IMR-90 (cell line): ENCODE data around the gene CEBPG. TPM values are rescaled to one million over a fixed set of nuclear protein-coding genes. Genes with fewer than 3 reads are reported as not detected.

Source experiments
- ATAC-seq: fragments of 200-7000 bp; cut with Tn5 transposase; 2 replicates; pipeline ENCODE4 v1.9.1; 2020; ENCODE audit warnings: low read depth, mild to moderate bottlenecking, moderate library complexity
- BruUV-seq: library from RNA; stranded (reverse); fragments of 400-500 nt; replicated peaks from 2 replicates; lab custom pipeline; 2021; lab: Mats Ljungman, UMichigan
- CTCF ChIA-PET: fragments of 300-600 bp; formaldehyde crosslinking; extraction: SDS; loops from one replicate; lab custom pipeline; 2021; ENCODE audit warnings: antibody characterized with exemption; lab: Yijun Ruan, JAX
- POLR2A ChIA-PET: fragments of 300-600 bp; sonication (Branson Sonifier 250); formaldehyde crosslinking; loops from one replicate; lab custom pipeline; 2022; ENCODE audit warnings: antibody characterized with exemption; ENCODE audit not compliant: unreplicated experiment; lab: Charles Lee
- DNase-seq: peaks from one replicate; pipeline ENCODE4 v3.0.0; 2013
- H2AFZ ChIP-seq: replicated peaks from 2 replicates; pipeline ENCODE3; 2013; ENCODE audit warnings: low read length, mild to moderate bottlenecking; ENCODE audit not compliant: poor library complexity
- H2AK5ac ChIP-seq: 2 replicates; pipeline ENCODE4 v1.6.1; 2013; ENCODE audit warnings: low read depth, low read length, inconsistent platforms
- H2AK9ac ChIP-seq: replicated peaks from 2 replicates; pipeline ENCODE3; 2013; ENCODE audit warnings: mild to moderate bottlenecking, low read depth, low read length, moderate library complexity; ENCODE audit not compliant: poor library complexity
- H2BK120ac ChIP-seq: 2 replicates; pipeline ENCODE4 v1.6.1; 2013; ENCODE audit warnings: low read depth, low read length, inconsistent platforms
- H2BK15ac ChIP-seq: 3 replicates; pipeline ENCODE4 v1.6.1; 2013; ENCODE audit warnings: low read depth, low read length, inconsistent platforms
- H2BK20ac ChIP-seq: 2 replicates; pipeline ENCODE4 v1.6.1; 2013; ENCODE audit warnings: low read depth, mild to moderate bottlenecking, inconsistent platforms, low read length, moderate library complexity
- H2BK5ac ChIP-seq: 2 replicates; pipeline ENCODE4 v1.6.1; 2013; ENCODE audit warnings: mild to moderate bottlenecking, low read depth, low read length, inconsistent platforms; ENCODE audit not compliant: poor library complexity, severe bottlenecking
- H3K14ac ChIP-seq: replicated peaks from 2 replicates; pipeline ENCODE4 v1.6.1; 2013; ENCODE audit warnings: low read depth, low read length, inconsistent platforms
- H3K18ac ChIP-seq: 2 replicates; pipeline ENCODE4 v1.6.1; 2013; ENCODE audit warnings: low read depth, low read length, control low read depth
- H3K23ac ChIP-seq: 2 replicates; pipeline ENCODE4 v1.6.1; 2013; ENCODE audit warnings: low read depth, low read length, inconsistent platforms
- H3K27ac ChIP-seq: 2 replicates; pipeline ENCODE4 v1.5.1; 2013; ENCODE audit warnings: mild to moderate bottlenecking, control low read depth, low read length; ENCODE audit not compliant: insufficient read depth
- H3K27me3 ChIP-seq: 2 replicates; pipeline ENCODE4 v1.6.1; 2013; ENCODE audit warnings: low read length; ENCODE audit not compliant: control insufficient read depth, insufficient read depth
- H3K36me3 ChIP-seq: 2 replicates; pipeline ENCODE4 v1.6.1; 2013; ENCODE audit warnings: low read length, mixed read lengths; ENCODE audit not compliant: control insufficient read depth, insufficient read depth
- H3K4ac ChIP-seq: 2 replicates; pipeline ENCODE4 v1.6.1; 2013; ENCODE audit warnings: low read depth, low read length, inconsistent platforms
- H3K4me1 ChIP-seq: 2 replicates; pipeline ENCODE4 v1.6.1; 2013; ENCODE audit warnings: low read length, mixed read lengths; ENCODE audit not compliant: control insufficient read depth, insufficient read depth
- H3K4me2 ChIP-seq: 2 replicates; pipeline ENCODE4 v1.6.1; 2013; ENCODE audit warnings: low read depth, mild to moderate bottlenecking, control low read depth, low read length, moderate library complexity
- H3K4me3 ChIP-seq: 2 replicates; pipeline ENCODE4 v1.5.1; 2013; ENCODE audit warnings: low read depth, mild to moderate bottlenecking, control low read depth, low read length, moderate library complexity; ENCODE audit not compliant: insufficient read depth
- H3K56ac ChIP-seq: 2 replicates; pipeline ENCODE4 v1.6.1; 2013; ENCODE audit warnings: low read length, inconsistent platforms; ENCODE audit not compliant: insufficient read depth; ENCODE audit errors: extremely low read depth
- H3K79me1 ChIP-seq, 2 experiments: 2 replicates each; pipeline ENCODE4 v1.6.1; 2013; ENCODE audit warnings: low read length in 2 of 2, inconsistent platforms in 1 of 2, low read depth in 1 of 2
- H3K9ac ChIP-seq: 2 replicates; pipeline ENCODE4 v1.6.1; 2013; ENCODE audit warnings: low read depth, low read length, control low read depth
- H3K9me1 ChIP-seq: 2 replicates; pipeline ENCODE4 v1.6.1; 2013; ENCODE audit warnings: low read length, inconsistent platforms; ENCODE audit not compliant: insufficient read depth
- H3K9me3 ChIP-seq: 2 replicates; pipeline ENCODE4 v1.6.1; 2013; ENCODE audit warnings: low read length; ENCODE audit not compliant: control insufficient read depth, insufficient read depth
- H4K20me1 ChIP-seq: 2 replicates; pipeline ENCODE4 v1.6.1; 2013; ENCODE audit warnings: low read length, inconsistent platforms; ENCODE audit not compliant: insufficient read depth
- H4K5ac ChIP-seq: 2 replicates; pipeline ENCODE4 v1.6.1; 2013; ENCODE audit warnings: mild to moderate bottlenecking, low read depth, low read length, control low read depth
- H4K8ac ChIP-seq, 2 experiments: 2 replicates each; pipeline ENCODE4 v1.6.1; 2013; ENCODE audit warnings: low read depth in 2 of 2, low read length in 2 of 2, control low read depth in 1 of 2, inconsistent platforms in 1 of 2
- H4K91ac ChIP-seq: 2 replicates; pipeline ENCODE4 v1.6.1; 2013; ENCODE audit warnings: low read depth, low read length, inconsistent platforms; ENCODE audit not compliant: insufficient read depth
- BHLHE40 ChIP-seq: fragments of 150-350 bp; IDR thresholded peaks from 2 replicates; pipeline ENCODE4 v1.6.1; 2016; ENCODE audit warnings: mild to moderate bottlenecking, low read depth, low read length
- CEBPB ChIP-seq: IDR thresholded peaks from 2 replicates; pipeline ENCODE4 v1.6.1; 2012; ENCODE audit warnings: low read depth, low read length, improper control_type of control experiment
- CHD1 ChIP-seq: IDR thresholded peaks from 2 replicates; pipeline ENCODE4 v1.6.1; 2012; ENCODE audit warnings: low read depth, low read length, improper control_type of control experiment
- FOS ChIP-seq: fragments of 150-350 bp; IDR thresholded peaks from 2 replicates; pipeline ENCODE4 v1.6.1; 2016; ENCODE audit warnings: low read depth, low read length
- MAFK ChIP-seq: IDR thresholded peaks from 2 replicates; pipeline ENCODE4 v1.6.1; 2012; ENCODE audit warnings: low read depth, low read length, improper control_type of control experiment
- MAZ ChIP-seq: IDR thresholded peaks from 2 replicates; pipeline ENCODE4 v1.6.1; 2012; ENCODE audit warnings: low read depth, mild to moderate bottlenecking, low read length, improper control_type of control experiment, moderate library complexity, borderline replicate concordance
- MXI1 ChIP-seq: IDR thresholded peaks from 2 replicates; pipeline ENCODE4 v1.6.1; 2012; ENCODE audit warnings: low read depth, mild to moderate bottlenecking, low read length, moderate library complexity, borderline replicate concordance
- NFE2L2 ChIP-seq: fragments of 150-350 bp; IDR thresholded peaks from 2 replicates; pipeline ENCODE4 v1.6.1; 2016; ENCODE audit warnings: low read depth, mild to moderate bottlenecking, low read length
- POLR2A ChIP-seq: IDR thresholded peaks from 2 replicates; pipeline ENCODE4 v1.6.1; 2012; ENCODE audit warnings: mild to moderate bottlenecking, low read depth, low read length
- RAD21 ChIP-seq: IDR thresholded peaks from 2 replicates; pipeline ENCODE4 v1.6.1; 2012; ENCODE audit warnings: low read length, improper control_type of control experiment
- RCOR1 ChIP-seq: IDR thresholded peaks from 2 replicates; pipeline ENCODE4 v1.6.1; 2012; ENCODE audit warnings: mild to moderate bottlenecking, low read length, improper control_type of control experiment; ENCODE audit not compliant: insufficient replicate concordance
- RFX5 ChIP-seq: IDR thresholded peaks from 2 replicates; pipeline ENCODE4 v1.8.0; 2012; ENCODE audit warnings: low read depth, mild to moderate bottlenecking, low read length, moderate library complexity
- SMC3 ChIP-seq: fragments of 150-350 bp; IDR thresholded peaks from 2 replicates; pipeline ENCODE4 v1.6.1; 2016; ENCODE audit warnings: low read depth, mild to moderate bottlenecking, antibody characterized with exemption, low read length, moderate library complexity
- WGBS, 2 experiments: methylation state at CpG; one replicate each; pipeline versions ENCODE4 v1.1.5 to v1.1.7; 2013; ENCODE audit warnings: missing lambda C conversion rate in 2 of 2; ENCODE audit not compliant: insufficient read length in 1 of 2; ENCODE audit errors: extremely low coverage in 2 of 2; 5-methylcytosine and 5-hydroxymethylcytosine counted together
- dilution Hi-C: fragments of 300-500 bp; cut with HindIII; formaldehyde crosslinking; loops from one replicate; pipeline ENCODE4 v1.14.3; 2018; ENCODE audit warnings: low sequenced_read_pairs; ENCODE audit not compliant: unreplicated experiment
- in situ Hi-C: fragments of 300-500 bp; cut with MboI; formaldehyde crosslinking; loops from 3 replicates; pipeline ENCODE4 v1.14.3; 2019; ENCODE audit warnings: low sequenced_read_pairs, inconsistent platforms, mixed read lengths
- intact Hi-C: fragments of 100-400 bp; cut with micrococcal nuclease; formaldehyde crosslinking; loops from 2 replicates; pipeline ENCODE4 v1.10.0; 2022
- polyA plus RNA-seq, 3 experiments: library from polyadenylated mRNA; depleted of rRNA; stranded (reverse); fragments of >200 nt; gene quantifications; 2 replicates each; pipeline ENCODE4 v1.2.3, GENCODE V29; 2012; ENCODE audit warnings: low replicate concordance in 1 of 3
- total RNA-seq: library from RNA; depleted of rRNA; stranded (reverse); fragments of >200 nt; gene quantifications from 2 replicates; pipeline ENCODE4 v1.2.3, GENCODE V29; 2012
- TF ChIP-seq, protein P1 (sequence below): conservative IDR thresholded peaks from 2 replicates; pipeline ENCODE4 v1.5.1; 2012; ENCODE audit warnings: mild to moderate bottlenecking, low read depth, low read length, improper control_type of control experiment
- TF ChIP-seq, protein P2 (sequence below): fragments of 150-350 bp; IDR thresholded peaks from 2 replicates; pipeline ENCODE4 v1.6.1; 2016; ENCODE audit warnings: low read depth, mild to moderate bottlenecking, low read length, moderate library complexity, borderline replicate concordance
- TF ChIP-seq, protein P3 (sequence below): fragments of 150-350 bp; IDR thresholded peaks from 2 replicates; pipeline ENCODE4 v1.6.1; 2017; ENCODE audit warnings: mild to moderate bottlenecking, antibody characterized with exemption, low read length, low read depth

CEBPG gene
- total and polyA plus RNA-seq, 2 of the 4 experiments (the other 2 are of a cell fraction): 9.2 to 14.3 TPM

DNA sequence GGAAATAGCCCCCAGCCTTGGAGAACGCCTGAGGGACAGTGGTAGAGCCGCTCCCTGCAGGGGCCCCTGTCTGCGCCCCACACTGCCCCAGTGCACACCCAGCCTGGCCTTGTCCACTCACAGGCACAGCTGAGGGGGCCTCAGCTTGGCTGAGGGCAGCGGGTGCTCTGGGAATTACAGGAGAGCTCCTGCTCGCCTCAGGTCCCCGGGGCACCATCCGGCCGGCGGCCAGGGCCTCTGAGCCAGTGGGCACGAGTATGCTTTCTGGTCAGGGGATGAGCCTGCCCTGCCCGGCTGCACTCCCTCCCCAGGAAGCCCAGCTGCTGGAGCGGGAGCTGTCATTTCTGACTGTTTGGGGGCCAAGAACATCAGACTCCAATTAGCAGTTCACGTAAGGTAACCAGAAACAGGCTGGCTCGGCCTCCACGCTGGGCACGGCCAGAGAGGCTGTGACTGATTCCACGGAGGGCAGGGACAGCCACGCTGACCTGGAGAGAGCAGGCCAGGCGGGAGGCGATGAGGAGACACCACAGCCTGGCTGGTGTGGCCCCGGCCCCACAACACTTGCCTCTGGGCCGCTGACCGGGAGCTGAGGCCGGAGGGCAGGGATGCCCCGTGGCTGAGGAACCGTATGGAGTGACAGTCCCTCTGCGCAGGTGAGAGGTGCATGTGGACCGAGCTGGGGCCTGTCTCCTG is 15.4 kb downstream of the CEBPG start:
- no peak for TF ChIP-seq RFX5
- no peak for TF ChIP-seq MXI1
- TF ChIP-seq NFE2L2: no peak
- TF ChIP-seq FOS: no peak
- no peak for TF ChIP-seq MAFK
- TF ChIP-seq, protein P1, sequence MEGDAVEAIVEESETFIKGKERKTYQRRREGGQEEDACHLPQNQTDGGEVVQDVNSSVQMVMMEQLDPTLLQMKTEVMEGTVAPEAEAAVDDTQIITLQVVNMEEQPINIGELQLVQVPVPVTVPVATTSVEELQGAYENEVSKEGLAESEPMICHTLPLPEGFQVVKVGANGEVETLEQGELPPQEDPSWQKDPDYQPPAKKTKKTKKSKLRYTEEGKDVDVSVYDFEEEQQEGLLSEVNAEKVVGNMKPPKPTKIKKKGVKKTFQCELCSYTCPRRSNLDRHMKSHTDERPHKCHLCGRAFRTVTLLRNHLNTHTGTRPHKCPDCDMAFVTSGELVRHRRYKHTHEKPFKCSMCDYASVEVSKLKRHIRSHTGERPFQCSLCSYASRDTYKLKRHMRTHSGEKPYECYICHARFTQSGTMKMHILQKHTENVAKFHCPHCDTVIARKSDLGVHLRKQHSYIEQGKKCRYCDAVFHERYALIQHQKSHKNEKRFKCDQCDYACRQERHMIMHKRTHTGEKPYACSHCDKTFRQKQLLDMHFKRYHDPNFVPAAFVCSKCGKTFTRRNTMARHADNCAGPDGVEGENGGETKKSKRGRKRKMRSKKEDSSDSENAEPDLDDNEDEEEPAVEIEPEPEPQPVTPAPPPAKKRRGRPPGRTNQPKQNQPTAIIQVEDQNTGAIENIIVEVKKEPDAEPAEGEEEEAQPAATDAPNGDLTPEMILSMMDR: no peak
- TF ChIP-seq BHLHE40: no peak
- no peak for TF ChIP-seq POLR2A
- no peak for TF ChIP-seq RCOR1
- no peak for TF ChIP-seq SMC3
- TF ChIP-seq, protein P2, sequence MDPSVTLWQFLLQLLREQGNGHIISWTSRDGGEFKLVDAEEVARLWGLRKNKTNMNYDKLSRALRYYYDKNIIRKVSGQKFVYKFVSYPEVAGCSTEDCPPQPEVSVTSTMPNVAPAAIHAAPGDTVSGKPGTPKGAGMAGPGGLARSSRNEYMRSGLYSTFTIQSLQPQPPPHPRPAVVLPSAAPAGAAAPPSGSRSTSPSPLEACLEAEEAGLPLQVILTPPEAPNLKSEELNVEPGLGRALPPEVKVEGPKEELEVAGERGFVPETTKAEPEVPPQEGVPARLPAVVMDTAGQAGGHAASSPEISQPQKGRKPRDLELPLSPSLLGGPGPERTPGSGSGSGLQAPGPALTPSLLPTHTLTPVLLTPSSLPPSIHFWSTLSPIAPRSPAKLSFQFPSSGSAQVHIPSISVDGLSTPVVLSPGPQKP: no peak
- TF ChIP-seq, protein P3, sequence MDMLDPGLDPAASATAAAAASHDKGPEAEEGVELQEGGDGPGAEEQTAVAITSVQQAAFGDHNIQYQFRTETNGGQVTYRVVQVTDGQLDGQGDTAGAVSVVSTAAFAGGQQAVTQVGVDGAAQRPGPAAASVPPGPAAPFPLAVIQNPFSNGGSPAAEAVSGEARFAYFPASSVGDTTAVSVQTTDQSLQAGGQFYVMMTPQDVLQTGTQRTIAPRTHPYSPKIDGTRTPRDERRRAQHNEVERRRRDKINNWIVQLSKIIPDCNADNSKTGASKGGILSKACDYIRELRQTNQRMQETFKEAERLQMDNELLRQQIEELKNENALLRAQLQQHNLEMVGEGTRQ: no peak
- no peak for TF ChIP-seq CEBPB
- no peak for TF ChIP-seq CHD1
- TF ChIP-seq RAD21: no peak
- TF ChIP-seq MAZ: no peak
- Histone ChIP-seq H2BK15ac (no peak overlapping the region), H2BK20ac (no peak overlapping the region), H3K4me2 (no peak overlapping the region), H3K27me3 (no peaks in the 10 kb centered on the region), H2AK9ac (no peak overlapping the region), H4K5ac (no peak overlapping the region), H3K9ac (no peak overlapping the region), H4K8ac (no peak overlapping the region), H3K4ac (no peak overlapping the region), H2BK120ac (no peak overlapping the region), H3K36me3 (peaks cover 20% of the 10 kb centered on the region), H3K23ac (no peak overlapping the region), H3K9me1 (peaks cover 6% of the 10 kb centered on the region), H3K14ac (no peak overlapping the region), H3K79me1 (peaks cover 12 to 55% of the 10 kb centered on the region in 2 experiments), H3K4me1 (peaks cover 6% of the 10 kb centered on the region), H2AFZ (no peak overlapping the region), H4K20me1 (peaks cover 72% of the 10 kb centered on the region), H3K27ac (no peak overlapping the region), H4K91ac (no peak overlapping the region), H2AK5ac (no peak overlapping the region), H3K4me3 (no peak overlapping the region), H2BK5ac (no peak overlapping the region), H3K18ac (no peak overlapping the region), H3K9me3 (no peaks in the 10 kb centered on the region), H3K56ac (no peak overlapping the region)
- DNase-seq (no peak), ATAC-seq (no peak)
- intact Hi-C loops (no loop called here), dilution Hi-C loops (no loop called here), in situ Hi-C loops (no loop called here)
- ChIA-PET POLR2A (no interaction called here), CTCF (no interaction called here)
- WGBS, 2 experiments: 86% methylated on average over 21 of the region's 28 CpGs; no CpG with 5 or more reads in 1 of the 2 experiments
- BruUV-seq: no TSS peak
